Stimulated activated CD4-positive, alpha-beta T cell treated with anti-CD3 and anti-CD28 coated beads, Interleukin-4, amount 100 ng/mL, for 24 hours (primary cell): ENCODE results near the gene CYYR1.

Experiments
- DNase-seq: peaks from one replicate; pipeline ENCODE4 v3.0.0-alpha.2; 2020

CYYR1 gene

DNA sequence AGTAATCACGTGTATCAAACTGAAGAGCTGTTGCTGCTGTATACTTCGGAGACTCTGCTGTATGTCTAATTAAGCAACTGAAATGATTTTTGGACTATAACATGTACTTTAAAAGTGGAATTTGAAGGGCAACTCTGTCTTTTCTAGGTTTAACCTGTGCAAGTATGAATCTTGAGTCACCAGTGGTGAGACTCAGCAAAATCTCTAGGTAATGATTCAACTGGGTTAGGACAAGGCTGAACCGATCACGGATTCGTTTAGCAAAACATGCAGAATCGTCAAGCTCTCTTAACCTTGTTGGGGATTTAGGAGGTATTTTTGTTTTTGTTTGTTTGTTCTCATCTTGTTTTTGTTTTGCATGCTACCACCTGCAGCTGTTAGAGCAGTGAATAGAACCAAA lies 149.6 kb downstream of the CYYR1 start:
- DNase-seq = no peak

DNA sequence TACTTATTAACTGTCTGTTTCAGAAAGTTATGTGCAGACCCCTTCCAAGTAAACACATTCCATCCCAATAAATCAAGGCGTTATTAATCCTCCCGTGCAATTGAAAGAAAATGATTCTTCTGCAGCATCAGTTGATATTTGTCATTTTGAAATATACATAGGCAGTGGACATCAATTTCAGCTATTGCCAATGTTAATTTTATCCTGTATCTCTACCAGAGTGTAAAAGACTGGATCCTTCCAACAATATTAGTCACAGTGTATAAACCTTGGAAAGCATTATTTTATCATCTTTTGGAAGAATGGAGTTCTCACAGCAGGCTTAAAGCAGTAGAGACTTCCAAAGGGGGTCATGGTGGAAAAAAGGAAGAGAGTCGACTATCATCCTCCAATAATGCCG lies 150.4 kb downstream of the CYYR1 start:
- DNase-seq = no peak

DNA sequence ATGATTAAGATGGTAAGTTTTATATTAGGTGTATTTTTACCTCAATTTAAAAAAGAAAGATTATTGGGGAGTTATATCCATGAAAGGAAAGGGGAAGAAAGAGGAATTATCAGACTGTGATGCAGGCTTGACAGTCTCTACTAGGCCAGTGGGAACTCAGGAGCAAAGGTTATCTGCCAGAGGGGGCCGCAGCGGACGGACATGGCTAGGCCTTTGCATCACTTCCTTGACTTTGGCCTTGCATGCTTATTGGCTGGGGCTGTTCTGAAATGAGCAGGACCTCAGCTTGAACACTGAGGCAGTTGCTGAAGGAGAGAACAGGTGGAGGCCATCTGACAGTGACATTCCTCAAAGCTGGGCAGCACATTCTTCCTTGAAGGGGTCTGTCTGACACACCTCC lies 150.9 kb downstream of the CYYR1 start:
- DNase-seq = no peak

DNA sequence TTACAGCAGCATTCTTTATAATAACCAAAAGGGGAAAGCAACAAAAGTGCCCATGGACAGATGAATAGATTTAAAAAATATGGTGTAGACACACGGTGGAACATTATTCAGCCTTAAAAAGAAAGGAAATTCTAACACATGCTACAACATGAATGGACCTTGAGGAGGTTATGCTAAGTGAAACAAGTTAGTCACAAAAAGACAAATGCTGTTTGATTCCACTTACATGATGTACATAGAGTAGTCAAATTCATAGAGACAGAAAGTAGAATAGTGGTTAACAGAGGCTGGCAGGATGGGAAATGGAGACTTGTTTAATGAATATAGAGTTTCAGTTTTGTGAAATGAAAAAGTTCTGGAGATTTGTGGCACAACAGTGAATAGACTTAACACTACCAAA lies 151.4 kb downstream of the CYYR1 start:
- no peak for DNase-seq
